GM12891 (cell line): ENCODE results near the gene IFT25.

Source experiments
- PAX5 ChIP-seq: IDR thresholded peaks from 2 replicates; pipeline ENCODE4 v1.6.1; 2011; ENCODE audit warnings: low read length, moderate library complexity, mild to moderate bottlenecking; ENCODE audit not compliant: insufficient read depth, severe bottlenecking
- POLR2A ChIP-seq: IDR thresholded peaks from 2 replicates; pipeline ENCODE4 v1.6.1; 2011; ENCODE audit warnings: low read depth, low read length, control low read depth
- POLR2AphosphoS5 ChIP-seq: IDR thresholded peaks from 2 replicates; pipeline ENCODE4 v1.6.1; 2011; ENCODE audit warnings: low read depth, low read length, control low read depth
- POU2F2 ChIP-seq: IDR thresholded peaks from 2 replicates; pipeline ENCODE4 v1.6.1; 2011; ENCODE audit warnings: low read depth, mild to moderate bottlenecking, control low read depth, low read length, moderate library complexity
- SPI1 ChIP-seq: IDR thresholded peaks from 2 replicates; pipeline ENCODE4 v1.6.1; 2011; ENCODE audit warnings: low read depth, low read length, control low read depth
- TAF1 ChIP-seq: IDR thresholded peaks from 2 replicates; pipeline ENCODE4 v1.6.1; 2011; ENCODE audit warnings: low read depth, low read length, control low read depth

DNA sequence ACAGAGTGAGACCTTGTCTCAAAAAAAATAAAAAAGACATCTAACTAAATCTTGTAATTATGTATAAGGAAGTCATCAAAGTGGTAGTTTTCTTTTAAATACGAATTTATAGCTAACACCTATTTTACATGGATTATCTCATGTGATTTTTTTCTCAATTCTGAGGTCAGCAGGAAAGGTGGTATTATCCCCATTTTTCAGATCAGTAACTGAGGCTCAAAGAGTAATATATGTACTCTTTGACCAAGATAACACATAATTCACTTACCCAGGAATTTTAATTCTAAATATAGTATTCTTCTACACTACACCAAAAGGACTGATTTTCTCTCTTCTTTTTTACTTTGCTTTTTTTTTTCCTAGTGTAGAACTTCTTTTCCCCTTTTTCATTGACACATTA is 9.1 kb downstream of the IFT25 start:
- no peak for TF ChIP-seq POLR2AphosphoS5
- no peak for TF ChIP-seq TAF1
- no peak for TF ChIP-seq POLR2A
- no peak for TF ChIP-seq PAX5
- TF ChIP-seq SPI1, result no peak
- no peak for TF ChIP-seq POU2F2
